H1 (cell line): ENCODE results near the gene ABCD2. TPM values are rescaled to one million over a fixed set of nuclear protein-coding genes. Genes with fewer than 3 reads are reported as not detected.

Experiments
- BCL11A ChIP-seq, 2 experiments: IDR thresholded peaks; one replicate each; pipeline ENCODE4 v1.6.1; 2011; ENCODE audit warnings: low read depth in 2 of 2, low read length in 2 of 2, mild to moderate bottlenecking in 2 of 2
- CREB1 ChIP-seq: IDR thresholded peaks from 2 replicates; pipeline ENCODE4 v1.6.1; 2012; ENCODE audit warnings: inconsistent platforms
- HDAC2 ChIP-seq, 2 experiments: fragments of 300-600 bp in 1 of 2; sonication (generic) in 1 of 2; IDR thresholded peaks; 2 replicates each; pipeline ENCODE4 v1.6.1; 2011 to 2012; ENCODE audit warnings: low read depth in 2 of 2, low read length in 2 of 2, mild to moderate bottlenecking in 2 of 2, moderate library complexity in 2 of 2, borderline replicate concordance in 1 of 2, inconsistent platforms in 1 of 2
- POLR2AphosphoS5 ChIP-seq: IDR thresholded peaks from 2 replicates; pipeline ENCODE4 v1.6.1; 2011; ENCODE audit warnings: low read depth, low read length
- POU5F1 ChIP-seq: IDR thresholded peaks from 2 replicates; pipeline ENCODE4 v1.6.1; 2011; ENCODE audit warnings: low read depth, mild to moderate bottlenecking, low read length, moderate library complexity
- SP1 ChIP-seq: IDR thresholded peaks from 2 replicates; pipeline ENCODE4 v1.6.1; 2011; ENCODE audit warnings: low read depth, low read length
- TCF12 ChIP-seq: IDR thresholded peaks from 2 replicates; pipeline ENCODE4 v1.6.1; 2011; ENCODE audit warnings: low read depth, mild to moderate bottlenecking, low read length
- YY1 ChIP-seq: IDR thresholded peaks from 2 replicates; pipeline ENCODE4 v1.6.1; 2011; ENCODE audit warnings: low read depth, mild to moderate bottlenecking, low read length
- polyA plus RNA-seq, 7 experiments: library from polyadenylated mRNA; depleted of rRNA in 3 of 7; stranded (reverse) in 5 of 7; unstranded in 2 of 7; fragments of >200 nt in 5 of 7; fragments of 200-250 nt in 2 of 7; gene quantifications; 1 replicate in 5 of 7; 2 replicates in 1 of 7; 4 replicates in 1 of 7; pipeline versions ENCODE4 v1.2.1 to v1.2.3, GENCODE V29; 2011 to 2013; ENCODE audit warnings: missing spikeins in 2 of 7, mixed read lengths in 2 of 7
- total RNA-seq: library from RNA; stranded (reverse); fragmentation: NEBNext Ultra II Directional; extraction: Animal tissue kit (Norgen Biotek cat#: 25700); gene quantifications from 2 replicates; pipeline ENCODE4 v1.2.1, GENCODE V29; 2021
- TF ChIP-seq, protein P1 (sequence below): fragments of 300-600 bp; sonication (generic); IDR thresholded peaks from 2 replicates; pipeline ENCODE4 v1.7.1; 2012; ENCODE audit warnings: low read length, moderate library complexity, mild to moderate bottlenecking, inconsistent platforms; ENCODE audit not compliant: insufficient replicate concordance
- TF ChIP-seq, protein P2 (sequence below), 3 experiments: IDR thresholded peaks; 1 replicate in 2 of 3; 2 replicates in 1 of 3; pipeline versions ENCODE4 v1.5.1 to v1.6.1; 2011; ENCODE audit warnings: low read length in 3 of 3, mild to moderate bottlenecking in 3 of 3, inconsistent platforms in 2 of 3, low read depth in 1 of 3, moderate library complexity in 1 of 3; ENCODE audit not compliant: insufficient read depth in 1 of 3; ENCODE audit errors: control extremely low read depth in 1 of 3

ABCD2 gene
- total and polyA plus RNA-seq, 2 of the 8 experiments (the other 6 are each of a cell fraction or from before 2014, with no cell fraction given) = not detected

DNA sequence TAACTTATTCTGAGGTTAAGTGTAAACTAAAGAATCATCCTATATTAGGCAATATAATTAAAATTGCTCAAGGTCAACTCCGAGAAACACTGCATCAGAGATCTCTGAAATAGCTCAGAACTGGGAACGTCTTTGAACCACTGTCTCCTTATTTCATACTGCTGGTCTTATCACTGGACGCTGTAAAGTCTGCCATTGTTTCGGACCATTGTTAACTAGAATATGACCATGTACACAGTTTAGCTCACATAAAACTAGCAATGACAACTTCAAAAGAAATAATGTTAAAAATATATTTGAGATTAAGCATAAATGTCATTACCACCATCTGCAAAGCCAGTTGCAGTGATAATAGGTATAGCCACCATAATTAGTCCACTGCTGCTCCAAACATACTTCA, 2.9 kb downstream of the ABCD2 start (continued):
- TF ChIP-seq, protein P1, sequence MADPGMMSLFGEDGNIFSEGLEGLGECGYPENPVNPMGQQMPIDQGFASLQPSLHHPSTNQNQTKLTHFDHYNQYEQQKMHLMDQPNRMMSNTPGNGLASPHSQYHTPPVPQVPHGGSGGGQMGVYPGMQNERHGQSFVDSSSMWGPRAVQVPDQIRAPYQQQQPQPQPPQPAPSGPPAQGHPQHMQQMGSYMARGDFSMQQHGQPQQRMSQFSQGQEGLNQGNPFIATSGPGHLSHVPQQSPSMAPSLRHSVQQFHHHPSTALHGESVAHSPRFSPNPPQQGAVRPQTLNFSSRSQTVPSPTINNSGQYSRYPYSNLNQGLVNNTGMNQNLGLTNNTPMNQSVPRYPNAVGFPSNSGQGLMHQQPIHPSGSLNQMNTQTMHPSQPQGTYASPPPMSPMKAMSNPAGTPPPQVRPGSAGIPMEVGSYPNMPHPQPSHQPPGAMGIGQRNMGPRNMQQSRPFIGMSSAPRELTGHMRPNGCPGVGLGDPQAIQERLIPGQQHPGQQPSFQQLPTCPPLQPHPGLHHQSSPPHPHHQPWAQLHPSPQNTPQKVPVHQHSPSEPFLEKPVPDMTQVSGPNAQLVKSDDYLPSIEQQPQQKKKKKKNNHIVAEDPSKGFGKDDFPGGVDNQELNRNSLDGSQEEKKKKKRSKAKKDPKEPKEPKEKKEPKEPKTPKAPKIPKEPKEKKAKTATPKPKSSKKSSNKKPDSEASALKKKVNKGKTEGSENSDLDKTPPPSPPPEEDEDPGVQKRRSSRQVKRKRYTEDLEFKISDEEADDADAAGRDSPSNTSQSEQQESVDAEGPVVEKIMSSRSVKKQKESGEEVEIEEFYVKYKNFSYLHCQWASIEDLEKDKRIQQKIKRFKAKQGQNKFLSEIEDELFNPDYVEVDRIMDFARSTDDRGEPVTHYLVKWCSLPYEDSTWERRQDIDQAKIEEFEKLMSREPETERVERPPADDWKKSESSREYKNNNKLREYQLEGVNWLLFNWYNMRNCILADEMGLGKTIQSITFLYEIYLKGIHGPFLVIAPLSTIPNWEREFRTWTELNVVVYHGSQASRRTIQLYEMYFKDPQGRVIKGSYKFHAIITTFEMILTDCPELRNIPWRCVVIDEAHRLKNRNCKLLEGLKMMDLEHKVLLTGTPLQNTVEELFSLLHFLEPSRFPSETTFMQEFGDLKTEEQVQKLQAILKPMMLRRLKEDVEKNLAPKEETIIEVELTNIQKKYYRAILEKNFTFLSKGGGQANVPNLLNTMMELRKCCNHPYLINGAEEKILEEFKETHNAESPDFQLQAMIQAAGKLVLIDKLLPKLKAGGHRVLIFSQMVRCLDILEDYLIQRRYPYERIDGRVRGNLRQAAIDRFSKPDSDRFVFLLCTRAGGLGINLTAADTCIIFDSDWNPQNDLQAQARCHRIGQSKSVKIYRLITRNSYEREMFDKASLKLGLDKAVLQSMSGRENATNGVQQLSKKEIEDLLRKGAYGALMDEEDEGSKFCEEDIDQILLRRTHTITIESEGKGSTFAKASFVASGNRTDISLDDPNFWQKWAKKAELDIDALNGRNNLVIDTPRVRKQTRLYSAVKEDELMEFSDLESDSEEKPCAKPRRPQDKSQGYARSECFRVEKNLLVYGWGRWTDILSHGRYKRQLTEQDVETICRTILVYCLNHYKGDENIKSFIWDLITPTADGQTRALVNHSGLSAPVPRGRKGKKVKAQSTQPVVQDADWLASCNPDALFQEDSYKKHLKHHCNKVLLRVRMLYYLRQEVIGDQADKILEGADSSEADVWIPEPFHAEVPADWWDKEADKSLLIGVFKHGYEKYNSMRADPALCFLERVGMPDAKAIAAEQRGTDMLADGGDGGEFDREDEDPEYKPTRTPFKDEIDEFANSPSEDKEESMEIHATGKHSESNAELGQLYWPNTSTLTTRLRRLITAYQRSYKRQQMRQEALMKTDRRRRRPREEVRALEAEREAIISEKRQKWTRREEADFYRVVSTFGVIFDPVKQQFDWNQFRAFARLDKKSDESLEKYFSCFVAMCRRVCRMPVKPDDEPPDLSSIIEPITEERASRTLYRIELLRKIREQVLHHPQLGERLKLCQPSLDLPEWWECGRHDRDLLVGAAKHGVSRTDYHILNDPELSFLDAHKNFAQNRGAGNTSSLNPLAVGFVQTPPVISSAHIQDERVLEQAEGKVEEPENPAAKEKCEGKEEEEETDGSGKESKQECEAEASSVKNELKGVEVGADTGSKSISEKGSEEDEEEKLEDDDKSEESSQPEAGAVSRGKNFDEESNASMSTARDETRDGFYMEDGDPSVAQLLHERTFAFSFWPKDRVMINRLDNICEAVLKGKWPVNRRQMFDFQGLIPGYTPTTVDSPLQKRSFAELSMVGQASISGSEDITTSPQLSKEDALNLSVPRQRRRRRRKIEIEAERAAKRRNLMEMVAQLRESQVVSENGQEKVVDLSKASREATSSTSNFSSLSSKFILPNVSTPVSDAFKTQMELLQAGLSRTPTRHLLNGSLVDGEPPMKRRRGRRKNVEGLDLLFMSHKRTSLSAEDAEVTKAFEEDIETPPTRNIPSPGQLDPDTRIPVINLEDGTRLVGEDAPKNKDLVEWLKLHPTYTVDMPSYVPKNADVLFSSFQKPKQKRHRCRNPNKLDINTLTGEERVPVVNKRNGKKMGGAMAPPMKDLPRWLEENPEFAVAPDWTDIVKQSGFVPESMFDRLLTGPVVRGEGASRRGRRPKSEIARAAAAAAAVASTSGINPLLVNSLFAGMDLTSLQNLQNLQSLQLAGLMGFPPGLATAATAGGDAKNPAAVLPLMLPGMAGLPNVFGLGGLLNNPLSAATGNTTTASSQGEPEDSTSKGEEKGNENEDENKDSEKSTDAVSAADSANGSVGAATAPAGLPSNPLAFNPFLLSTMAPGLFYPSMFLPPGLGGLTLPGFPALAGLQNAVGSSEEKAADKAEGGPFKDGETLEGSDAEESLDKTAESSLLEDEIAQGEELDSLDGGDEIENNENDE = no peak
- no peak for TF ChIP-seq YY1
- TF ChIP-seq CREB1 = no peak
- no peak for TF ChIP-seq POLR2AphosphoS5
- TF ChIP-seq BCL11A (IDR thresholded peaks at IDR 0.05; ENCODE audit: low read depth in 2 of 2, low read length in 2 of 2) = no peak
- TF ChIP-seq POU5F1 = no peak
- TF ChIP-seq, protein P2, sequence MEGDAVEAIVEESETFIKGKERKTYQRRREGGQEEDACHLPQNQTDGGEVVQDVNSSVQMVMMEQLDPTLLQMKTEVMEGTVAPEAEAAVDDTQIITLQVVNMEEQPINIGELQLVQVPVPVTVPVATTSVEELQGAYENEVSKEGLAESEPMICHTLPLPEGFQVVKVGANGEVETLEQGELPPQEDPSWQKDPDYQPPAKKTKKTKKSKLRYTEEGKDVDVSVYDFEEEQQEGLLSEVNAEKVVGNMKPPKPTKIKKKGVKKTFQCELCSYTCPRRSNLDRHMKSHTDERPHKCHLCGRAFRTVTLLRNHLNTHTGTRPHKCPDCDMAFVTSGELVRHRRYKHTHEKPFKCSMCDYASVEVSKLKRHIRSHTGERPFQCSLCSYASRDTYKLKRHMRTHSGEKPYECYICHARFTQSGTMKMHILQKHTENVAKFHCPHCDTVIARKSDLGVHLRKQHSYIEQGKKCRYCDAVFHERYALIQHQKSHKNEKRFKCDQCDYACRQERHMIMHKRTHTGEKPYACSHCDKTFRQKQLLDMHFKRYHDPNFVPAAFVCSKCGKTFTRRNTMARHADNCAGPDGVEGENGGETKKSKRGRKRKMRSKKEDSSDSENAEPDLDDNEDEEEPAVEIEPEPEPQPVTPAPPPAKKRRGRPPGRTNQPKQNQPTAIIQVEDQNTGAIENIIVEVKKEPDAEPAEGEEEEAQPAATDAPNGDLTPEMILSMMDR (IDR thresholded peaks at IDR 0.05; ENCODE audit: control extremely low read depth in 1 of 3, insufficient read depth in 1 of 3, low read depth in 1 of 3, low read length in 3 of 3) = no peak
- no peak for TF ChIP-seq HDAC2 (IDR thresholded peaks at IDR 0.05; ENCODE audit: borderline replicate concordance in 1 of 2, low read depth in 2 of 2, low read length in 2 of 2)
- TF ChIP-seq SP1 = no peak
- TF ChIP-seq TCF12 = no peak
